Nephron (organoid): ENCODE measurements around the gene LIN7B.

Source experiments
- H3K27ac Mint-ChIP-seq, 3 experiments: 2 replicates each; pipeline ENCODE4 v1.8.0; 2020; ENCODE audit warnings: mixed read lengths in 3 of 3, mild to moderate bottlenecking in 2 of 3, moderate library complexity in 1 of 3
- H3K27me3 Mint-ChIP-seq: 2 replicates; pipeline ENCODE4 v1.8.0; 2021; ENCODE audit warnings: low read depth, mild to moderate bottlenecking, moderate library complexity, mixed read lengths
- H3K36me3 Mint-ChIP-seq: 2 replicates; pipeline ENCODE4 v1.8.0; 2020; ENCODE audit warnings: low read depth, mixed read lengths
- H3K4me1 Mint-ChIP-seq: 2 replicates; pipeline ENCODE4 v1.8.0; 2020; ENCODE audit warnings: mixed read lengths
- H3K4me3 Mint-ChIP-seq, 3 experiments: 2 replicates each; pipeline ENCODE4 v1.8.0; 2020; ENCODE audit warnings: mild to moderate bottlenecking in 3 of 3, mixed read lengths in 3 of 3, moderate library complexity in 2 of 3
- H3K9me3 Mint-ChIP-seq: 2 replicates; pipeline ENCODE4 v1.8.0; 2020; ENCODE audit warnings: mixed read lengths
- CTCF ChIP-seq, 3 experiments: fragments of 200-600 bp; sonication (generic); IDR thresholded peaks; one replicate each; pipeline ENCODE4 v1.5.0; 2021; ENCODE audit warnings: antibody characterized with exemption in 3 of 3; ENCODE audit not compliant: unreplicated experiment in 3 of 3

The LIN7B gene

GRCh38 chr19:49081273-49081672, 32.9 kb upstream of the LIN7B start:
- Mint-ChIP-seq H3K36me3 (peaks cover 2% of the 10 kb centered on the region), H3K27me3 (peaks cover 5% of the 10 kb centered on the region), H3K4me3 (peak overlapping the region in 1 of 3 experiments; percentile 1), H3K27ac (no peak overlapping the region), H3K4me1 (peaks cover 9% of the 10 kb centered on the region), H3K9me3 (no peaks in the 10 kb centered on the region)
- no peak for TF ChIP-seq CTCF (IDR thresholded peaks at IDR 0.05; ENCODE audit: unreplicated experiment in 3 of 3)

GRCh38 chr19:49084206-49085019, 29.8 kb upstream of the LIN7B start:
- Mint-ChIP-seq H3K36me3 (peaks cover 22% of the 10 kb centered on the region), H3K4me1 (peaks cover 24% of the 10 kb centered on the region), H3K9me3 (no peaks in the 10 kb centered on the region), H3K4me3 (peak overlapping the region; percentile 75 to 99 (median 80)), H3K27me3 (peaks cover 5% of the 10 kb centered on the region), H3K27ac (peak overlapping the region; percentile 80 to 93 (median 92))
- no peak for TF ChIP-seq CTCF (IDR thresholded peaks at IDR 0.05; ENCODE audit: unreplicated experiment in 3 of 3)

GRCh38 chr19:49085020-49085867, 28.9 kb upstream of the LIN7B start, which contains the start of gene SNRNP70:
TSS of gene SNRNP70 (plus strand) at chr19:49085451. CDS start at chr19:49086415, 964 bp downstream.
- Mint-ChIP-seq H3K4me3 (peak within 1 kb of the TSS; percentile 75 to 99 (median 80)), H3K4me1 (peaks cover 24% of the 10 kb centered on the region), H3K27ac (peak within 1 kb of the TSS; percentile 80 to 93 (median 92)), H3K27me3 (peaks cover 2% of the 10 kb centered on the region), H3K9me3 (no peaks in the 10 kb centered on the region), H3K36me3 (peaks cover 28% of the 10 kb centered on the region)
- TF ChIP-seq CTCF (IDR thresholded peaks at IDR 0.05; ENCODE audit: unreplicated experiment in 3 of 3), result no peak

- TF ChIP-seq CTCF (IDR thresholded peaks at IDR 0.05; ENCODE audit: unreplicated experiment in 3 of 3), result no peak
- Mint-ChIP-seq H3K36me3 (peaks cover 34% of the 10 kb centered on the region), H3K4me3 (peak overlapping the region; percentile 75 to 99 (median 80)), H3K27me3 (no peaks in the 10 kb centered on the region), H3K4me1 (peaks cover 24% of the 10 kb centered on the region), H3K27ac (peak overlapping the region; percentile 80 to 93 (median 92)), H3K9me3 (no peaks in the 10 kb centered on the region)
These were observed 28.3 kb upstream of the LIN7B start for GRCh38 chr19:49085868-49086232.

GRCh38 chr19:49086296-49086695, 27.9 kb upstream of the LIN7B start:
- Mint-ChIP-seq H3K4me3 (peak overlapping the region; percentile 75 to 99 (median 80)), H3K36me3 (peaks cover 38% of the 10 kb centered on the region), H3K4me1 (peaks cover 24% of the 10 kb centered on the region), H3K27ac (peak overlapping the region; percentile 80 to 93 (median 92)), H3K9me3 (no peaks in the 10 kb centered on the region), H3K27me3 (no peaks in the 10 kb centered on the region)
- no peak for TF ChIP-seq CTCF (IDR thresholded peaks at IDR 0.05; ENCODE audit: unreplicated experiment in 3 of 3)
